Mucosa of descending colon (tissue), 3 donors: Measurements from ENCODE around the gene SFXN5. TPM values are rescaled to one million over a fixed set of nuclear protein-coding genes. Genes with fewer than 3 reads are reported as not detected.
A peak's percentile ranks its signal among the peaks of the same experiment; 100 is the strongest.
"Not testable (repeated sequence)": the region's sequence is repeated elsewhere in the genome, so short reads cannot be mapped to it uniquely, and the experiment has no call there.

Experiments
- ATAC-seq: fragments of 200-7000 bp; cut with Tn5 transposase; one replicate; pipeline ENCODE4 v1.9.1; 2020; ENCODE audit warnings: mild to moderate bottlenecking, moderate library complexity
- DNase-seq, 3 donors: peaks; one replicate each; pipeline ENCODE4 v3.0.0-alpha.2; 2020
- H3K36me3 ChIP-seq: fragments of 200-600 bp; one replicate; pipeline ENCODE4 v1.8.0; 2021; ENCODE audit warnings: low read depth, mild to moderate bottlenecking
- H3K4me1 ChIP-seq: fragments of 200-600 bp; one replicate; pipeline ENCODE4 v1.8.0; 2021; ENCODE audit warnings: low read depth, mild to moderate bottlenecking
- H3K4me3 ChIP-seq: fragments of 200-600 bp; one replicate; pipeline ENCODE4 v1.8.0; 2021; ENCODE audit warnings: mild to moderate bottlenecking
- H3K9me3 ChIP-seq: fragments of 200-600 bp; one replicate; pipeline ENCODE4 v1.8.0; 2021; ENCODE audit warnings: mild to moderate bottlenecking
- intact Hi-C, 2 donors: fragments of 100-400 bp; cut with DNase I in 1 of 2; cut with micrococcal nuclease in 1 of 2; formaldehyde crosslinking; loops; one replicate each; pipeline versions ENCODE4 v1.11.0 to v1.11.1; 2022; cut with DNase I, micrococcal nuclease
- total RNA-seq, 3 donors: library from RNA; stranded (reverse); fragmentation: NEBNext Ultra II Directional in 2 of 3; extraction: Animal tissue kit (Norgen Biotek cat#: 25700) in 2 of 3; gene quantifications; one replicate each; pipeline versions ENCODE4 v1.2.1 to v1.2.4, GENCODE V29; 2021 to 2023
- TF ChIP-seq, protein P1 (sequence below): fragments of 200-600 bp; IDR thresholded peaks from one replicate; pipeline ENCODE4 v1.8.0; 2022; ENCODE audit warnings: antibody characterized with exemption, mild to moderate bottlenecking
- donor health status: DM: no; HTN: no; CAD: no; lungs with moderate emphysema.
- donor health status: DM: no; HTN: no; CAD: no.
- donor health status: DM: no; HTN: yes; CAD: no.

SFXN5 gene
- total RNA-seq, 3 donors from 2014 or later, result 22.2 to 30.9 (median 27.5) TPM

DNA sequence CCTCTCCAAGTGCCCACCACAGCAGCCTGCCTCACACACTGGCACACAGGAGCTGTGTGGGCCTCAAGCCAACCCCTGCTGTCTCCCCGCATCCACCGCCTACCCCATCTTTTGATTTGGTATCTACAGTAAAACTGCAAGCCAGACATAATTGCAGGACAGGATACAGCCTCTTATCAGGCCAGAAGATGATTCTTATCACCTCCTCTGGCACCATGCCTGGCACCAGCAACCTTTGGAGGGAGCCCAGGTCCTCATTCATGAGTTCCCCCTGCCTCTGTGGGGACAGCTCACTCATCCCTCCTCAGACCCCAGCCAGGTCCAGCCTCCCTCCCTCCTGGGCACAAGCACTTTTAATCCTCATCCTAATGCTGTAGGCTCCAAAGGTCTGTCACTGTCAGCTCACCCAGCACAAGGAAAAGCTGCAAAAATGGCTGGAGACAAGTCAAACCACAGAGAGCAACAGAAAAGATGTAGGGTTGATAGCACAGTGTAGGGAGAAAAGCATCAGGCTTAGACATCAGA, 31.6 kb upstream of the SFXN5 start:
- Histone ChIP-seq H3K36me3 (no peaks in the 10 kb centered on the region), H3K4me3 (no peak overlapping the region), H3K9me3 (no peaks in the 10 kb centered on the region), H3K4me1 (peaks cover 6% of the 10 kb centered on the region)
- peak; percentile 46 for ATAC-seq
- intact Hi-C loops, result no loop called here
- TF ChIP-seq, protein P1, sequence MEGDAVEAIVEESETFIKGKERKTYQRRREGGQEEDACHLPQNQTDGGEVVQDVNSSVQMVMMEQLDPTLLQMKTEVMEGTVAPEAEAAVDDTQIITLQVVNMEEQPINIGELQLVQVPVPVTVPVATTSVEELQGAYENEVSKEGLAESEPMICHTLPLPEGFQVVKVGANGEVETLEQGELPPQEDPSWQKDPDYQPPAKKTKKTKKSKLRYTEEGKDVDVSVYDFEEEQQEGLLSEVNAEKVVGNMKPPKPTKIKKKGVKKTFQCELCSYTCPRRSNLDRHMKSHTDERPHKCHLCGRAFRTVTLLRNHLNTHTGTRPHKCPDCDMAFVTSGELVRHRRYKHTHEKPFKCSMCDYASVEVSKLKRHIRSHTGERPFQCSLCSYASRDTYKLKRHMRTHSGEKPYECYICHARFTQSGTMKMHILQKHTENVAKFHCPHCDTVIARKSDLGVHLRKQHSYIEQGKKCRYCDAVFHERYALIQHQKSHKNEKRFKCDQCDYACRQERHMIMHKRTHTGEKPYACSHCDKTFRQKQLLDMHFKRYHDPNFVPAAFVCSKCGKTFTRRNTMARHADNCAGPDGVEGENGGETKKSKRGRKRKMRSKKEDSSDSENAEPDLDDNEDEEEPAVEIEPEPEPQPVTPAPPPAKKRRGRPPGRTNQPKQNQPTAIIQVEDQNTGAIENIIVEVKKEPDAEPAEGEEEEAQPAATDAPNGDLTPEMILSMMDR, result no peak
- peak in 2 of 3 donors; percentile 15 to 42 for DNase-seq

DNA sequence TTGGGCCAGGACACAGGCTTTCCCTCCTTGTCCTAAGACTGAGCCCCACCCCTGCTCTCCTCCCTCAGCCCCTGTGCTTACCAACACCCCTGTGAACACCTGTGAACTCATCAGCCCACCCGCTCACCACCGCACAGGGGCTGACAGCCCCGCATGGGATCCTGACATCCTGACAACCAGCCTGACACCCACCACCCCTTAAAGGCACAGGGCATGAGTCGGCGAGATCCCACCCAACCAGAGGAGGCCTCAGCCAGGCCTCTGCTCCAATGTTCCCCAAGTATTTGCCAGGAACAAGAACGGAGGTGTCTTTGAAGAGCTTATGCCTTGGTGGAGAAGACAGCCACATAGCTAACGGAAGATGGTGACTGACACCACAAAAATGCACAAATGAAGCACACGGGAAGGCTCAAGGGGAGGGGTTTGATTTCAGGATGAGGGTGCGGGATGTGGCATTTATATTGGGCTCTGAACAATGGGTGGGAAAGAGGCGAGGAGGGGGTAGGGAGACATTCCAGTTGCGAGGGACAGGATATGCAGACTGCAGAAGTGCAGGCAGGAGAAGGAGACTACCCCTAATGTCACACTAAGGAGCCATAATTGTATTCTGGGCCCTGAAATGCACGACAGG, 30.2 kb upstream of the SFXN5 start:
- no peak for DNase-seq
- no peaks in the 10 kb centered on the region for H3K9me3 ChIP-seq
- ATAC-seq, result no peak
- no peak overlapping the region for H3K4me3 ChIP-seq
- H3K4me1 ChIP-seq, result peaks cover 6% of the 10 kb centered on the region
- intact Hi-C loops, result no loop called here
- TF ChIP-seq, protein P1, result no peak
- H3K36me3 ChIP-seq, result no peaks in the 10 kb centered on the region

DNA sequence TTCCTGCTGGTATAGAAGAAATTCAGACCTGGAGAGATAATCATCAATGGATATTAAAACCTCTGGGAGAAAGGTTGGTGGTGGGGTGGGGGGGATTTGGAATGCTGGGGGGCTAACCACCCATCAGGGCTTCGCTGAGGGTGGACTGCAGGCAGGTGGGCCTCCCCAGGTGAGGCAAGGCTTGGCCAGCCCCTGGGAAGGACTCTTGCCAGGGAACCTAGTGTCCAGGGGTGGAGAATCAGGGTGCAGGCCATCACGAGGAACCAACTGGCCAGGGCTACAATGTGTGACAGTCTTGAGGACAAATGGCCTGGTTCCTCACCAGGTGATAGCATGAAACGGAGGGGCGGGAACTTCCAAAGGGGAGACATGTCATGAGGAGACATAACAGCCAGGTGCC, 29.4 kb upstream of the SFXN5 start:
- TF ChIP-seq, protein P1, result no peak
- intact Hi-C loops, result no loop called here

DNA sequence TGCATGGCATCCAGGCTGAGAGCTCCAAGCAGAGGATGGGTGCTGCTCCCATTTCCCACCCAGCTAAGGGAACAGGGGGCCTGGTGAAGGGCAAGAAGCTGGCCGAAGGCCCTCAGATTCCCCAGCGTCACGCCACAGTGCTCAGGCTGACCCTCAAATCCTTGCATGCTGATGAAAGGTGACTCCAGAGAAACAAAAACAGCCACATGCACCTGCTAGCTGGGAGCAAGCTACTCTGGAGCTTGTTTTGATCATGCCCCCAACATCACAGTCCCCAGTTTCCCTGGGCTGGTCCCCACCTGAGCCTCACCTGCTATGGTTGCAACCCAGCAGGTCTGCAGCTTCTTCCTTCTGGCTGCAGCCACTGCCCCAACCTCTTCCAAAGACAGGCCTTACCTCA, 28.0 kb upstream of the SFXN5 start:
- H3K36me3 ChIP-seq, result no peaks in the 10 kb centered on the region
- DNase-seq (no peak), ATAC-seq (no peak)
- H3K9me3 ChIP-seq, result no peaks in the 10 kb centered on the region
- TF ChIP-seq, protein P1, result no peak
- peaks cover 6% of the 10 kb centered on the region for H3K4me1 ChIP-seq
- intact Hi-C loops, result no loop called here
- no peak overlapping the region for H3K4me3 ChIP-seq

More for the DNA sequence above, 29.4 kb upstream of the SFXN5 start:
- H3K4me3 ChIP-seq, result no peak overlapping the region
- peaks cover 6% of the 10 kb centered on the region for H3K4me1 ChIP-seq
- no peak for DNase-seq
- no peaks in the 10 kb centered on the region for H3K9me3 ChIP-seq
- ATAC-seq, result no peak
- no peaks in the 10 kb centered on the region for H3K36me3 ChIP-seq

DNA sequence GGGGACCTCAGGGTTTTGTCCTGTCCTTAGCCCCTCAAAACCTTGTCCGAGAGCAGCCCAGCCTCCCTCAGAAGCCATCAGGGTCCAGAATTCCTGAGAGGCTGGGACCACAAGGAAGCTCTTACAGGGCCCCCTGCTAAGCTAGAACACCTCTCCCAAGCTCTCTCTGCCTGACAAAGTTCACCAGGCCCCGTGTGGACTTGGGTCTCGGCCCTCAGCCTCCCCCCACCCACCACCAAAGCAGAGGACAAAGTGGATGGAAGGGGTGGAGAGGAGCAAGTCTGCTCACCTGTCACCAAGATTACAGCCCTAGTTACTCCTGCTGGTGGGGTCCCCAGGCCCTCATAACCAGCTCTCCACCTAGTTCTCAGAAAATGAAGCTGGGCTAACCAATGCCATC, 24.4 kb upstream of the SFXN5 start:
- intact Hi-C loops, result no loop called here
- DNase-seq (peak in 1 of 3 donors; percentile 10), ATAC-seq (no peak)
- Histone ChIP-seq H3K4me1 (no peaks in the 10 kb centered on the region), H3K4me3 (no peak overlapping the region), H3K36me3 (no peaks in the 10 kb centered on the region), H3K9me3 (no peaks in the 10 kb centered on the region)
- TF ChIP-seq, protein P1, result no peak

DNA sequence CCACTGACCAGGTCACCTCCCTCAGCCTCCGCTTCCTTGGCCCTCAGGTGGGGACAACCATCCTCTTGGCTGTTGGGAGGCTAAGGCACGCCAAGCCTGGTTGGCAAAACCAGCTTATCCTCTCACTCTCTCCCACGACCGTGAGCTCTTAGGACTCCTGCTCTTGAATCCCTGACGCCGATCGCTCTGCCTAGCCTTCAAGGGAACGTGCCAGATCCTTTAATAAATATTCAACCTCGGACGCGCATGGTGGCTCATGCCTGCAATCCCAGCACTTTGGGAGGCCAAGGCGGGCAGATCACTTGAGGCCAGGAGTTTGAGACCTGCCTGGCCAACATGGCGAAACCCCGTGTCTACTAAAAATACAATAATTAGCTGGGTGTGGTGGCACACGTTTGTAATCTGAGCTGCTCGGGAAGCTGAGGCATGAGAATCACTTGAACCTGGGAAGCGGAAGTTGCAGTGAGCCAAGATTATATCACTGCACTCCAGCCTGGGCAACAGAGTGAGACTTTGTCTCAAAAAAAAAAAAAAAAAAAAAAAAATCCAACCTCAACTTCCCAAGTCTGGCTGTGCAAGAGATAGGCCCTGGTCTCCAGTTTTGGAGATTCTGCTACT, 22.2 kb upstream of the SFXN5 start:
- H3K4me1 ChIP-seq, H3K4me3 ChIP-seq, H3K36me3 ChIP-seq, intact Hi-C loops, ATAC-seq, H3K9me3 ChIP-seq: not testable (repeated sequence)
- peak in 1 of 3 donors; percentile 15 for DNase-seq
